NK-92 (cell line): ENCODE results near the gene AWAT1.
"Not testable (repeated sequence)": the region's sequence is repeated elsewhere in the genome, so short reads cannot be mapped to it uniquely, and the experiment has no call there.

ENCODE experiments used
- DNase-seq: peaks from one replicate; lab custom pipeline; 2025; ENCODE audit not compliant: unreplicated experiment; lab: John Stamatoyannopoulos, UW

AWAT1 gene

DNA sequence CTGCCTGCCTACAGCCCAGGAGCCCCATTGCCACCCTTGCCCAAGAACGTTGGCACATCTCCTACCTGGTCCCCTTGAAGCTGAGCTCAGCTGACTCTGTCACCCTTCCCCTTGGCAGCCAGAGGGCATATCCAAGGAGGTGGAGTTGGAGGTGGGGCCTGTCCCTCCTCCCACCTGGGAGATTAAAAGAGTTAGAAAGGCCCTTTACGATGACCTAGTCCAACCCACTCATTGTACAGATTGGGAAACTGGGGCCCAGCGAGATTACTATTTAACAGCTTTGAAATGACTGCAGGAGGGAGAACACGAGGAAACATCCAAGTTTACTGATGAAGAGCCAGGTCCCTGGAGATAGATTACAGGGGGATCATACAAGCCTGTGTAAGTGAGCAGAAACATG lies 25.6 kb downstream of the AWAT1 start, which contains the start of gene P2RY4:
Gene P2RY4, minus strand, starts transcription at position 101 of the 400 bp plus-strand sequence. CDS start 580 bp downstream, outside the sequence.
- no peak for DNase-seq

DNA sequence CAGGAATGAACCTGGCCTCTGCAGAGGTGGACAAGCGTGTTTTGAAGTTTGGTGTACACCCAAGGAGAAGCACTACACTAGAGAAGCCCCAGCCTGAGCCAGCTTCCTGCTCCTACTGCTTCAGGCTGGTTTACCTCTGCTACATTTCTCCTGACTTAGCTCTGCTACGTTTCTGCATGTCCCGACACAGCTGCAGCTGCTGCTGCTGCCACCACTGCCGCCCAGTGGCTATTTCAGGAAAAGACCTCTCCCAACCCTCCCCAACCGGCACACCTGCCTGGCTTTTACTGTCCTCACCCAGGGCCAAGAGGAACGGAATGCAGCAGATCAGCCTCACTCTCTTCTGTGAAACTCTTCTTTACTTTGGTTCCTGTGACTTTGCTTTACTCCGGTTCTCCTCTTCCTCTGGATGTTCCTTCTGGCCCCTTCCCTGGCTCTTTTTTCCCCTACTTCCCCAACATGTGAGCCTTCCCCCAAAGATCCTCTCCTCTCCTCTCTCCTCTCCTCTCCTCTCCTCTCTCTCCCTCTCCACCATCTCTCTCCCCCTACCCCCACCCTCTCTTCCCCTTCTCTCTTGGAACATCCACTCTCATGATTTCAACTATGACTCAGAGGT lies 28.6 kb downstream of the AWAT1 start:
- no peak for DNase-seq

DNA sequence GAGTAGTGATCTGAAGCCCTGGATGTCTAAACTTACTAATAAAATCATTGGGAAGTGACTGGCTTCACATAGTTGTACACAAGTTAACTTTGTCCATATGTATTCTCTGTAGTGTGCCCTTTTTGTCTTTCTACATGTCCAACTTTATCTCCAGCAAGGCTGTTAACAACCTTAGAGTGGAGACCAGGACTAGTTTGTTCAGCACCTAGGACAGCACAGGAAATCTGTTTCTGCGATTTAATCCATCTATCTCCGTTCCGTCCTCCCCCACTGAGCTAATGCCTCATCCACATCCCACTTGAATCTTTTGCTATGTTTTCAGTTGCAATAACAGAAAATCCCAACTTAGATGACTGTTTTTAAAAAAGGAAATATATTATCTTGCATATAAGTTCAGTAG lies 30.3 kb downstream of the AWAT1 start:
- no peak for DNase-seq

DNA sequence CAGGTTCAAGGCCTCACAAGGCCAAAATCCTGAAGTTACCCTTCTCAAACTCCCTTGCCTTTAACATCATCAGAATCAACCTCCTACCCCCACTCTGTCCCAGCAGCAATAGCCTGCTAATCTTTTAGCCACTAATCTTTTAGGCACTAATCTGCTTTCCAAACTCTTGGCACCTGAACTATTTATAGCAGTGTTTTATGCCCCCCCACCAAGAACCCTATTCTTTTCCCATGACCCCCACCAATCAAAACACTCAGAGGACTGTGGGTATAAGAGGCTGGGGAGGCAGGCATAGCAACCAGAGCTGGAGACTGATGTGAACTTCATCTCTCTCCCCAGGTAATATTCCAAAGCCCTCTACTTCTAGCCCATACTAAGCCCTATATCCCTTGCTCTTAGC lies 33.6 kb downstream of the AWAT1 start, which contains the start of gene ARR3:
Gene ARR3, plus strand, starts transcription at position 301 of the 400 bp plus-strand sequence. CDS start 1,052 bp downstream, outside the sequence.
- no peak for DNase-seq

DNA sequence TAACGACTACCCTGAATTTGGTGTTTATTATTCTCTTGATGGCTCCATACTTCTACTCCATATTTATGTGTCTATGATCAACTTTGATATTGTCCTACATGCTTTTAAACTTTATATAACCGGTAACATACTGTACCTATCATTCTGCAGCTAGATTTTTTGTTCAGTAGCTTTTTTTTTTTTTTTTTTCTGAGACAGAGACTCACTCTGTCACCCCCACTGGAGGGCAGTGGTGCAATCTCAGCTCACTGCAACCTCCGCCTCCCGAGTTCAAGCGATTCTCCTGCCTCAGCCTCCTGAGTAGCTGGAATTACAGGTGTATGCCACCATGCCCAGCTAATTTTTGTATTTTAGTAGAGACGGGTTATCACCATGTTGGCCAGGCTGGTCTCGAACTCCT lies 39.6 kb downstream of the AWAT1 start:
- DNase-seq: not testable (repeated sequence)

DNA sequence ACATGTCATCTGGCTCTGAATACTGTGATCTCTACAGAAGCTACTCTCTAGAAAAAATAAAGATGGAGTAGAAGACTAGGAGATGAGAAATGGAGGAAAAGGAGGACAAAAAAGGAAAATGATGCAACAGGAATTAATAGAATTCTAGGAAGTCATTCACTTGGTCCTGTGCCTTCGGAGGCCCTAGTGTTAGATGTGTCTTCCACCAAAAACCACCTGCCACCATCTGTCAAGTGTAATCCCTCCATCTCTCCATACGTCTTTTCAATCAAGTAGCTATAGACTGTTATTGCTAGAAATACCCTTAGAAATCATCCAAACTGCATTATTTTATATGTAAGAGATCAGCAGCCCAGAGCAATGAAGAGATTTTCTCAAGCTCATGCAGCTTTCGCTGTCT lies 44.6 kb downstream of the AWAT1 start:
- no peak for DNase-seq

DNA sequence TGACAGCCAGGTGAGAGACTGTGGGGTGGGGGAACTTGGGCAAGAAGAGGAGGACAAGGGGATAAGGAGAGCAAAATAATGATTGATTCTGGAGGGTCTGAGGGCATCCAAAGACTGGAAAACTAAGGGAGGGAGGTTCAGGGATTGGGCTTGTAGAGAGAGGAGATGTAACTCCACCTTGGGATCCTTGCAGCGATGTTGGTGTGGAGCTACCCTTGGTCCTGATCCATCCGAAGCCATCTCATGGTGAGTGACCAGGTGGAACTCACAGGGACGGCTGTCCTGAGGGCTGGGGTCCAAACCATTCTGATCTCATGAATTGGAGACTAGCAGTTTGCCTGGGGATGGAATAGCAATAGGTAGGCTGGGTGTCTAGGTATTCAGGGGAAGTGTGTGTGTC lies 46.1 kb downstream of the AWAT1 start:
- DNase-seq: no peak

DNA sequence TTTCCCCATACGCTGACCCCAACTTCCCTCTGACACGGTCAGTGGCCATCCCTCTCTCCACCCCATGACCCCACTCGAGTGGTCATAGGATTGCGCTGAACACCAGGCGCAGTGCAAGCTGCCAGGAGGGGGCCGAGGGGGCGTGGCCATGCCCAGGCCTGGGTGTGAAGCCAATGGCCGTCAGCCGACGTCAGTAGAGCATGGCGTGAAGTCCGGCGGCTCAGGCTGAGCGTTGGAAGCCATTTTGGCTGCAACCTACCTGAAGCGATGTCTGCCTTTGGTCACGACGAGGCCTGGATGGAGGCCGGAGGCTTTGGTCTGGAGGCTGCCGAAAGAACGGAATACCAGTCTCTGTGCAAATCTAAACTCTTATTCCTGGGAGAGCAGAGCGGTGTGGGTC lies 47.5 kb downstream of the AWAT1 start, which contains the start of gene RAB41:
Gene RAB41, plus strand, starts transcription at position 222 of the 400 bp plus-strand sequence. Its CDS starts 46 bp downstream, at position 268.
- DNase-seq: no peak

DNA sequence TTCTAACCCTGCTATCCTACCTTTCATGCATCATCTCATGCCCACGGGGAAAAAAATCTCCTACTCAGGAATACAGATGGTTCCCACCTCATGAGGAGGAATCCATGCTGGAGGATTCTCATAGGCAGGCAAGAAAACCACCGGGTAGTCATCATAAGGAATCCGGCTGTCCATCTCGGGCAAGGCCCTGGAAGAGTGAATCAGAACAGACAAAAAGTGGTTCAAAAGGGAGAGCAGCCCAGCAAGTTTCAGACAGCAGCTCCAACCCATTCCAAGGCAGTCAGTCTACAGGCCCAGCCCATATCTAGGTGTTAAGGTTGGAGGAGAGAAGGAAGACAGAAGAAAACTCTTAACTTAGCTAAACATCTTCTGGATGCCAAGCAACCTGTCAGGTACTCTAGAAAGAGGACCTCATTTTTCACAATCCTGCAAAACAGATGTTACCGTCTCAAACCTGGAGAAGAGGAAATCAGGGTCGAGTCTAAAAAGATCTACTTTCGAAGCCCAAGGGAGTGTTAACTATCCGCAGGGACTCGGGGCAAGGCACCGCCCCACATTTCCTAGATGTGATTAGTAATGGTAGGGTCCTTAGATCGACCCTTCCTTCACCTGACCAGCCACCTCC lies 54.8 kb downstream of the AWAT1 start:
- no peak for DNase-seq
